Adipocyte (in vitro differentiated cells): ENCODE measurements around the gene TATDN2.

Experiments used
- DNase-seq: peaks from one replicate; pipeline ENCODE4 v3.0.0-alpha.2; 2015; ENCODE audit warnings: low read depth
- H3K27me3 ChIP-seq: replicated peaks from 2 replicates; pipeline ENCODE4 v1.7.0; 2013; ENCODE audit warnings: mild to moderate bottlenecking, low read length, moderate library complexity; ENCODE audit not compliant: control insufficient read depth, insufficient read depth
- H3K36me3 ChIP-seq: 2 replicates; pipeline ENCODE4 v1.7.0; 2013; ENCODE audit warnings: low read length, mild to moderate bottlenecking, moderate library complexity; ENCODE audit not compliant: control insufficient read depth, insufficient read depth, severe bottlenecking
- H3K4me1 ChIP-seq: 2 replicates; pipeline ENCODE4 v1.7.0; 2013; ENCODE audit warnings: mild to moderate bottlenecking, low read length, moderate library complexity; ENCODE audit not compliant: control insufficient read depth, insufficient read depth
- H3K4me3 ChIP-seq: 2 replicates; pipeline ENCODE4 v1.7.0; 2013; ENCODE audit warnings: mild to moderate bottlenecking, low read length, moderate library complexity
- H3K9ac ChIP-seq: 2 replicates; pipeline ENCODE4 v1.7.0; 2013; ENCODE audit warnings: mild to moderate bottlenecking, low read length, moderate library complexity
- H3K9me3 ChIP-seq: 2 replicates; pipeline ENCODE4 v1.7.0; 2013; ENCODE audit warnings: mild to moderate bottlenecking, low read length, moderate library complexity; ENCODE audit not compliant: control insufficient read depth

The TATDN2 gene

DNA sequence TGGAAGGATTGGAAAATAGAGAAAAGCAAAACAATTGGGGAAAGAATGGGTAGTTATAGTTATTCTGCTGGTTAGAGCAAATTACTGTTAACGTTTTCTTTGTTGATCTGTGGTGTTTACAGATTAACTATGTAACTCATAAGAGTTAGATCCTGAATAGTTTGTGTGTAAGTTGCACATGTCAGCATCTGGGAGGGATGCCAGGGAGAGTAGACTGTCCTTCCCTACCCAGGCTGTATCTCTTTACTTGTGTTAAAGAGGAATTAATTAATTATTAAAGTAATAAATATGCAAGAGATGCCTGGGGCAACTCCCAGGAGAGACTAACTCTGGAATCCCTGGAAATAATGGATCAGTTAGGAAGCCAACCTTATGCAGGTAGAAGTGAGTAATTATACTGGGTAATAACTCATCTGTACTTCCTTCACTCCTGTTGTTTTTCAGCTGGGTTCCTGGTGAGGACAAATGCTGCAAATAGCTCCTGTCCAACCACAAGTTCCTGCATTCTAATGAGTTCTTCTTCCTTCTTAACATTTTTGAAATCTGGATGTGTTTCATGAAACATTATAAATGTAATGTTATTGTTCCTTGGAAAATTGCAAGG is 25.5 kb downstream of the TATDN2 start:
- Histone ChIP-seq H3K4me3 (no peak overlapping the region), H3K27me3 (no peaks in the 10 kb centered on the region), H3K4me1 (peaks cover 15% of the 10 kb centered on the region), H3K9me3 (no peaks in the 10 kb centered on the region), H3K36me3 (peaks cover 55% of the 10 kb centered on the region), H3K9ac (no peak overlapping the region)
- DNase-seq = no peak

DNA sequence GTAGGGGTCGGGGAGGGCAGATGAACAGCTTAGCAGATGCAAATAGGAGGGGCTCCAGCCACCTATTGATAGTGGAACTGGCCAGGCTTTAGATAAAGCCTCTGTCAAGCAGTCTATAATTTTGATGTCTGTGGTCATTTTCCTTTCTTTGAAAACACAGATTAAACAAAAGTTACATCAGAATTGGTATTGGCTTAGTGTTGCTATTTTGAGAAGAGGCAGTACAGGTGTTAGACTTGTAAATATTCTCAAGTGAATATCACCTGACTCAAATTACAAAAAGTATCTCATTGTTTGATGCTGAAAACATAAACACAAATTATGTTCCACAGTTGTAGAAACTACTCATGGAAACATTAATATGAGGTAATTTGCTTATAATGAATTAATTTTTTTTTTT is 26.3 kb downstream of the TATDN2 start:
- H3K9me3 ChIP-seq = no peaks in the 10 kb centered on the region
- DNase-seq = no peak
- peaks cover 55% of the 10 kb centered on the region for H3K36me3 ChIP-seq
- no peak overlapping the region for H3K9ac ChIP-seq
- no peak overlapping the region for H3K4me3 ChIP-seq
- H3K4me1 ChIP-seq = peaks cover 15% of the 10 kb centered on the region
- no peaks in the 10 kb centered on the region for H3K27me3 ChIP-seq

DNA sequence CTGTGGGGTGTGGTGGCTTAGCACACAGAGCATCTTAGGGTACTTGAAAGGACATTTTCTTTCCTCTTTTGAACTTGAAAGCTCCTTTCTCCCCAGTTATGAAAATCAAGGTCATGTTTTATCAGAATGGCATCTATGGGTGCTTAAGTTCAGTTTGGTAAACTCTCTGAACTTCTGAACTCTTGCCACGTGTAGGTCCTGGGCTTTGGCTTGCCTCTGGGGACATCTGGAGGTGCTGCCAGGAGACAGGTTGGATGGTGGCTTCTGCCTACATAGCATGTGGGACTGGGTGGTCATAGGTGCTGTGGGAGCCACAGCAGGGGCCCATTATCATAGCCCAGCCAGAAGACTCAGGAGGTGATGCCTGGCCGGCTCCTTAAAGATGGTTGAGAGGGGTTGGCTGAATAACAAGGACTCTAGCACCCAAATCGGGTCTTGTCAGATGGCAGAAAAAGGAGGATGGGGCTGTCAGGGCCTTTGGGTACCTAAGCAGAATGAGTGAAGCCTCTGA is 28.9 kb downstream of the TATDN2 start:
- Histone ChIP-seq H3K9ac (no peak overlapping the region), H3K27me3 (no peaks in the 10 kb centered on the region), H3K9me3 (no peaks in the 10 kb centered on the region), H3K4me1 (peaks cover 22% of the 10 kb centered on the region), H3K4me3 (no peak overlapping the region), H3K36me3 (peaks cover 51% of the 10 kb centered on the region)
- no peak for DNase-seq

DNA sequence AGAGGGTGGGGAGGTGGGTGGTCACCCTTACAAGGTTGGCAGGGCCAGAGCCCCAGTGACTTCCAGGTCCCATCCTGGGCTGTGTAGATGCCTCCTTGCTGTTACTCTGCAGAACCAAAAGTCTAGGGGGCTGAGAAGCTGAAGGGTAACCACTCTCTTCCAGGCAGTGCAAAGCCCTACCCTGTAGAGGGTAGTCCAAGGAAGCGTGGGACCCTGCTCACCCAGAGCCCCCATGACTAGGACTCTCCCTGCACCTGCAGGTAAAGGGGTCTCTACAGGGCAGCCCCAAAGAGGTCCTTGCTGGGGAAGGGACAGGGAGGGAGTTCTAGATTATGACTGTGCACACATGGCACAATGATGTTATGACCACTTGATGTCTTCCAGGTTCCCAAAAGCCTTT is 30.2 kb downstream of the TATDN2 start:
- Histone ChIP-seq H3K36me3 (peaks cover 54% of the 10 kb centered on the region), H3K9ac (no peak overlapping the region), H3K4me3 (no peak overlapping the region), H3K4me1 (peaks cover 20% of the 10 kb centered on the region), H3K27me3 (no peaks in the 10 kb centered on the region), H3K9me3 (no peaks in the 10 kb centered on the region)
- DNase-seq = no peak

DNA sequence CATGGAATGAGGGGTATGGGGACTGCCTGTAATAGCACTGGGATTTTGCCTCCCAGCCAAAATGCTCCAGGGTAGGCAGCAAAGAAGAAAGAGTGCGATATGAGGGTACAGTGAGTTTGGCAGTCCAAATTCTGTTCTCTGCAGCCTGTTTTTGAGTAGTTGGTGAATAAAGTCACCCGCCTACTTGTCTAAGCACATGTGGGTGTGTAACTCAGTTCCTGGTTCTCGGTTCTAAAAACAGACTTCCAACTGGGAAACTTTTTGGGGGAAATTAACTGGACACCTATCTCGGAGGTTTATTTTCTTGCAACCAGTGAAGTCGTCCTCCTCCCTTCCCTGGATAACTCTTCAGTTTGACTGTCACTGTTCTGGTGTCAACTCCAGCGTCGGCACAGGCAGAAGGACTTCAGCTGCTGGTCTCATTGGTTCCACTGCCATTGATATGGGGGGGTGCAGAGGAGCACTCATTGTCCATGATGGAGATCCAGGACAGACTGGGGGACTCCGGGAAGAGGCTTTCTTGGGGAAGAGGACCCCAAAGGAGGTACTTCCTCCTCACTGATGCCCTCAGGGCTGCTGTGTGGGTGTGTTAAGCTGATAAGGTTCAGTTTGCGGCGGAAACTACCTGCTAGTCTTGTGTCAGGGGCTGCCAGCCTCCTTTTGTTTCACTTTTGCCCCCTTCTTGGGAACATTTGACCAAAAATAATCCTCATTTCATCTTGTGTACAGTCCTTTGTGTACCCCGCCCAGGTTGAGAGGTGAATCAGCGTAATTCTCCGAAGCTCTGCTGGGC is 31.3 kb downstream of the TATDN2 start:
- no peaks in the 10 kb centered on the region for H3K27me3 ChIP-seq
- no peak for DNase-seq
- peaks cover 10% of the 10 kb centered on the region for H3K4me1 ChIP-seq
- H3K9ac ChIP-seq = no peak overlapping the region
- H3K36me3 ChIP-seq = peaks cover 63% of the 10 kb centered on the region
- H3K9me3 ChIP-seq = no peaks in the 10 kb centered on the region
- no peak overlapping the region for H3K4me3 ChIP-seq

DNA sequence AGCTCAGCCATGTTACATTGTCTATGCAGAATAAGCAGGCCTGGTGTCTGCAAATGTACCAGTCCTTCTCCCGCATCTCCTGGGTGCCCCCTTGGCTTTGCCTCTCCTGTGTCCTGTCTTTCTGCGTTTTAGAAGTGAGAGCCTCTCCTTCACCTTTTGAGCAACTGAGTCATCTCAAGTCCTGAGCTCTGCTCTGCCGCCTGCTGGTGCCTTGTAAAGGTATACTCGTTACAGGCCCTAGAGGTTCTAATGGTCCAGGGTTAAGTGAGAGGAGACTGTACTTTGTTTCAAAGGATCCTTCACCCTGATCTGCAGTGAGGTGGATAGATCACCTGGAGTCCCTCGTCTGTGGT is 31.9 kb downstream of the TATDN2 start:
- Histone ChIP-seq H3K4me1 (peaks cover 10% of the 10 kb centered on the region), H3K4me3 (no peak overlapping the region), H3K27me3 (no peaks in the 10 kb centered on the region), H3K9me3 (no peaks in the 10 kb centered on the region), H3K9ac (no peak overlapping the region), H3K36me3 (peaks cover 67% of the 10 kb centered on the region)
- DNase-seq = no peak

DNA sequence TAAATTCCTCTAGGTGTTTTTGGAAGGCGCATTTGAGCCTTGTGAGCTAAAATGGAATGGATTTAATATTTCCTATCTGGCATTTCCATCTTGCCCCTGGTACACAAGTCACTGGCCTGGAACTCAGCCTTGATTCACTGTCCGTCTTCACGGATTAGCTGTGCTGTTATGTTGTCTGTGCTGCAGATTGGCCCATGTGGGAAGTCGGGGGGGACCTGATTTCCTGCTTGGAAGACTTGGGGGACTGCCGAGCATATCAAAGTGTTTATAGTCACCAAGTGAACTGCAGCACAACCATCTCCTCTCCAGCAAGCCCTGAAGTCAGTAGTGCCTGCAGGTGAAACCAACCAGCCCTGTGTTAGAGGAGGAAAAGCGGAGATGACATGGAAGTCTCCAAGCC is 32.3 kb downstream of the TATDN2 start:
- Histone ChIP-seq H3K36me3 (peaks cover 70% of the 10 kb centered on the region), H3K9ac (no peak overlapping the region), H3K4me3 (no peak overlapping the region), H3K27me3 (no peaks in the 10 kb centered on the region), H3K4me1 (peaks cover 10% of the 10 kb centered on the region), H3K9me3 (no peaks in the 10 kb centered on the region)
- no peak for DNase-seq

DNA sequence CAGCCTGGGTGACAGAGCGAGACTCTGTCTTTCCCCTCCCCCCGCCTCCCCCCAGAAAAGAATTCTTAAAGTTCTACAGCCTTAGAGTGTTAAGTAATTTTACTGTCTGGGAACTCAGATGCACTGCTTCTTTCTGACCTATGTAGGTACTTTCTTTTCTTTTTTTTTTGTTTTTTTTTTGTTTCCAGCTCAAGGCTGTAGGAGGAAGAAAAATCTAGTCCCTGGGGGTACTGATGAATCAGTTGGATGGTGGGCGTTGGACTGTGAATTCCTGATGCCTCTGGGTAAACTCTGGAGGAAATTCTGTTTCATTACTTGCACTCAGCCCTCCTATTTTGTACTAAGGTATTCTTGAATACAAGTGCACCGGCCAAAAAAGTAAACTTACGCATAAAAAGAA is 33.7 kb downstream of the TATDN2 start:
- Histone ChIP-seq H3K36me3 (peaks cover 69% of the 10 kb centered on the region), H3K4me3 (no peak overlapping the region), H3K9me3 (no peaks in the 10 kb centered on the region), H3K4me1 (peaks cover 13% of the 10 kb centered on the region), H3K27me3 (no peaks in the 10 kb centered on the region), H3K9ac (no peak overlapping the region)
- DNase-seq = peak; percentile 36

DNA sequence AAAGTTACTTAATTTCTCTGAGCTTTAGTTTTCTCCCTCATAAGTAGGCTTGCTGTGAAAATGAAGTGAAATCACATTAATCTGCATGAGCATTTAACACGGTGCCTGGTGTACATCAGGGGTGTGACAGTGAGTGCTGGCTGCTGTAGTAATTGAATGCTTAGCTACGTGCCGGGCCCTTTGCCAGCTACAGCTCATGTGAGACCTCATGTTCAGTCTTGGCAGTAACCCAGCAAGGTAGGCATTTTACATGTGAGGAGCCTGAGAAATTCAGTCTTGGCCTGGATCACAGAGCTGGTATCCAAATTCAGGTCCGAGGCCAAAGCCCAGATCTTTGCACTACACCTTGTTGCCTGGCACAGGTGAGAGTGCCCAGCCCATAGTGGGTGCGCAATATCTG is 35.4 kb downstream of the TATDN2 start:
- no peaks in the 10 kb centered on the region for H3K9me3 ChIP-seq
- H3K4me3 ChIP-seq = no peak overlapping the region
- no peak for DNase-seq
- H3K27me3 ChIP-seq = no peaks in the 10 kb centered on the region
- peaks cover 17% of the 10 kb centered on the region for H3K4me1 ChIP-seq
- no peak overlapping the region for H3K9ac ChIP-seq
- peaks cover 66% of the 10 kb centered on the region for H3K36me3 ChIP-seq

DNA sequence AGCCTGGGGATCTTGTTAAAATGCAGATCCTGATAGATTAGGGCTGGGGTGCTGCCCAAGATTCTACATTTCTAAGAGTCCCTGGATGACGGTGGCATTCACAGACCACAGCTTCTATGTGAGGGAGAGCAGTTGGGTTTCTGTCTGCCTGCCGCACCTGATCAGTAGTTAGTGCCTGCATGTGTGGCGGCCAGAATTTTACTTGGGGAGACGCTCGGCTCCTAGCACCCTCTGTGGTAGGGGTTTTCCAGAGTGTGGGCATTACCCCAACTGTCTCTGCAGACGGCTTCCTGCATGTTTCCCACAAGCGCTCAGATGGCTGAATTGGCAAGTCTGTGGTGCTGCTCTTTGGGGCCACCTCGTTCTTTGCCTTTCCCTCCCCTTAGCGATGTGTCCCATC is 36.2 kb downstream of the TATDN2 start:
- Histone ChIP-seq H3K4me3 (no peak overlapping the region), H3K36me3 (peaks cover 62% of the 10 kb centered on the region), H3K4me1 (peaks cover 17% of the 10 kb centered on the region), H3K9me3 (no peaks in the 10 kb centered on the region), H3K27me3 (no peaks in the 10 kb centered on the region), H3K9ac (no peak overlapping the region)
- no peak for DNase-seq

DNA sequence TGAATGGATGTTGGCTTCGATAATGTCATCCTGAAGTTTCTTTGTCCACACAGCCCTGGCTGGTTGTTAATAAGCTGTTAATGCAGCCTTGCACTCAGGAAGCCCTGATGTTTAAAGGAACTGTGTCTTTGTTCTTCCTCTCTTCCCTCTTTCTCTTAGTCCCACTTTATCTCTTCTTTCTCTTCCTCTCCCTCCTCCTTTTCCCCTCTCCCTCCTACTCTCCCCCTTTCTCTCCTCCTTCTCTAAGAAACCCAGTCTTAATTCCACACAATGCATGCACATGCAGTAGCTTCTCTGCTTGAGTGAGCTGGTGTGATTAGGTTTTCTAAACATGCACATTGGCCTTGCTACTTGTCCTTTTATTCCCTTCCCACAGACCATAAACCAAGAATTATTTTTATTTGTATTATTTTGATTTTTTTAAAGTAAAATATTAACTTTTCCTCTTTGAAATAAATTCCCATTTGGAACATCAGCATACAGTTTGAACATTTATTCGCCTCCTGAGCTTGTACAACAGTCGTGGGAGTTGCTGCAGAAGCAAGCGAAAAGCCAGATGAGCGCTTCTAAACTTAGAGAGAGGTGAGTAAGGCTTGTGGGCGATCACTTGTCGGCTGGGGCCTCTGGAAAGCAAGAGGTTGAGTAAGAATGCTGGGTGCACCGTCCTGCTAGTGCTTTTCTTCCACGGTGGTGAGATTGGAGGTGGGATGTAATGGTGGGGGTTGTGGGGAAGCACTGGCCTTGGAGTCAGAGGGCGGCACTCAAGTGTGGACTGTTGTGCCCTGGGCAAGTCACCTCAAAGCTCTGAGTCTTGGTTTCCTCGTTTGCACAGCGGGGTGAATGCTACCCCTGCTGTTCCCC is 37.2 kb downstream of the TATDN2 start:
- Histone ChIP-seq H3K27me3 (no peaks in the 10 kb centered on the region), H3K4me1 (peaks cover 17% of the 10 kb centered on the region), H3K9me3 (no peaks in the 10 kb centered on the region), H3K9ac (no peak overlapping the region), H3K36me3 (peaks cover 52% of the 10 kb centered on the region), H3K4me3 (no peak overlapping the region)
- DNase-seq = no peak
